BJ (cell line): Measurements from ENCODE around the gene MYO1A. TPM values are rescaled to one million over a fixed set of nuclear protein-coding genes. Genes with fewer than 3 reads are reported as not detected.

Source experiments
- CTCF ChIA-PET: fragments of 350-600 bp; formaldehyde crosslinking; extraction: SDS; loops from one replicate; lab custom pipeline; 2021; ENCODE audit warnings: antibody characterized with exemption, inconsistent platforms; lab: Yijun Ruan, JAX
- POLR2A ChIA-PET: fragments of 300-600 bp; sonication (Branson Sonifier 250); formaldehyde crosslinking; extraction: SDS; loops from one replicate; lab custom pipeline; 2021; ENCODE audit warnings: antibody characterized with exemption; lab: Charles Lee
- DNase-seq: peaks from one replicate; pipeline ENCODE4 v3.0.0-alpha.2; 2011; ENCODE audit warnings: low read depth
- H3K27me3 ChIP-seq: 2 replicates; pipeline ENCODE4 v1.6.0; 2011; ENCODE audit warnings: low read length; ENCODE audit not compliant: control insufficient read depth, insufficient read depth
- H3K36me3 ChIP-seq: 2 replicates; pipeline ENCODE4 v1.5.1; 2011; ENCODE audit warnings: low read length; ENCODE audit not compliant: control insufficient read depth, insufficient read depth
- H3K4me3 ChIP-seq: 2 replicates; pipeline ENCODE4 v1.5.1; 2011; ENCODE audit warnings: low read depth, mild to moderate bottlenecking, control low read depth, low read length
- polyA plus RNA-seq: library from polyadenylated mRNA; depleted of rRNA; stranded (reverse); fragments of >200 nt; gene quantifications from 2 replicates; pipeline ENCODE4 v1.2.3, GENCODE V29; 2011
- TF ChIP-seq, protein P1 (sequence below): IDR thresholded peaks from 2 replicates; pipeline ENCODE4 v1.5.1; 2011; ENCODE audit warnings: low read depth, mild to moderate bottlenecking, control low read depth, inconsistent platforms, low read length, moderate library complexity; ENCODE audit not compliant: insufficient read depth

The MYO1A gene
- polyA plus RNA-seq, 1 experiment = 0.15 TPM

DNA sequence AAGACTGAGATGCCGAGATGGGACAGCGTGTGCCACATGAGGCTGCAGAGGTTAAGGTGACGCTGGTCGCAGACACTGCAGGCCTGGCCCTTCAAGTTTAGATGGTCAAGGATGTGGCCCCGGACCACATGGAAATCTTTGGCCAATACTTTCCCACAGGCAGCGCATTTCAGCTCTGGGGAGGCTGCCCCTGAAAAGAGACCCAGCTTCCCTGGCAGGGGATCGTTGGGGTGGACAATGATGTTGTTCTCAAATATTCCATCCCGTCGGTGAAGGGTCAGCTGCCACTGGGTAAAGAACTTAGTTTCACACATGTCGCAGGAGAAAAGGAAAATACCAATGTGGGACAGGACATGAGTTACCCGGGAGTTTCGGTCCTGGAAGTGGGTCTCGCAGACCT is 46.5 kb downstream of the MYO1A start:
- POLR2A ChIA-PET = no interaction called here
- Histone ChIP-seq H3K4me3 (no peak overlapping the region), H3K27me3 (no peaks in the 10 kb centered on the region), H3K36me3 (peaks cover 16% of the 10 kb centered on the region)
- CTCF ChIA-PET = interaction anchor here (1.2 to 11.4 kb wide), 9 partner anchors 11 to 263 kb away, joined by 3 to 220 read pairs (median 6); partner anchors contain the start of genes HSD17B6 and MYO1A
- DNase-seq = no peak
- TF ChIP-seq, protein P1, sequence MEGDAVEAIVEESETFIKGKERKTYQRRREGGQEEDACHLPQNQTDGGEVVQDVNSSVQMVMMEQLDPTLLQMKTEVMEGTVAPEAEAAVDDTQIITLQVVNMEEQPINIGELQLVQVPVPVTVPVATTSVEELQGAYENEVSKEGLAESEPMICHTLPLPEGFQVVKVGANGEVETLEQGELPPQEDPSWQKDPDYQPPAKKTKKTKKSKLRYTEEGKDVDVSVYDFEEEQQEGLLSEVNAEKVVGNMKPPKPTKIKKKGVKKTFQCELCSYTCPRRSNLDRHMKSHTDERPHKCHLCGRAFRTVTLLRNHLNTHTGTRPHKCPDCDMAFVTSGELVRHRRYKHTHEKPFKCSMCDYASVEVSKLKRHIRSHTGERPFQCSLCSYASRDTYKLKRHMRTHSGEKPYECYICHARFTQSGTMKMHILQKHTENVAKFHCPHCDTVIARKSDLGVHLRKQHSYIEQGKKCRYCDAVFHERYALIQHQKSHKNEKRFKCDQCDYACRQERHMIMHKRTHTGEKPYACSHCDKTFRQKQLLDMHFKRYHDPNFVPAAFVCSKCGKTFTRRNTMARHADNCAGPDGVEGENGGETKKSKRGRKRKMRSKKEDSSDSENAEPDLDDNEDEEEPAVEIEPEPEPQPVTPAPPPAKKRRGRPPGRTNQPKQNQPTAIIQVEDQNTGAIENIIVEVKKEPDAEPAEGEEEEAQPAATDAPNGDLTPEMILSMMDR = no peak

DNA sequence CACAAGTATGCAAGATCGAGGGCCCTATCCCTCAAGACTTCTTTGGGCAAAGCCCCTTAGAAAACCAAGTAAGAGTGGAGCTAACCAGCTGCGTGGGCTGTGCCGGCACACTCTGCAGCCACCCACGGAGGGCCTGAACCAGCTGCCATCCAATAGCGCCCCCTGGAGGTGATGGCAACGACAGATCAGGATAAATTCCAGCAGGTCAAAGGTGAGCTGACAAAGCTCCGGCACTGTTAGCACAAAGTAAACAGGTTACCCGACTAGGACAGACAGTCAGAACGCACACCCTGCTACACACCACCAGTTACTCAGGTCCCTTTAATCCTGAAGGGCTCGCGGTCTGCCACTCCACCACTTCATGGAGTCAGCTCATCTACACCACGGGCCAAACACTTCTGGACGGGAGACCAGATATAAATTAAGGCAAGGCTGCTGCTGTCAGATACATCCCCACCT is 48.5 kb downstream of the MYO1A start:
- Histone ChIP-seq H3K4me3 (no peak overlapping the region), H3K36me3 (peaks cover 16% of the 10 kb centered on the region), H3K27me3 (no peaks in the 10 kb centered on the region)
- POLR2A ChIA-PET = no interaction called here
- DNase-seq = no peak
- CTCF ChIA-PET = interaction anchor here (0.6 to 11.4 kb wide), 24 partner anchors 10 to 365 kb away, joined by 3 to 220 read pairs (median 4); partner anchors contain the start of genes HSD17B6 and MYO1A
- TF ChIP-seq, protein P1 = peak; percentile 79

DNA sequence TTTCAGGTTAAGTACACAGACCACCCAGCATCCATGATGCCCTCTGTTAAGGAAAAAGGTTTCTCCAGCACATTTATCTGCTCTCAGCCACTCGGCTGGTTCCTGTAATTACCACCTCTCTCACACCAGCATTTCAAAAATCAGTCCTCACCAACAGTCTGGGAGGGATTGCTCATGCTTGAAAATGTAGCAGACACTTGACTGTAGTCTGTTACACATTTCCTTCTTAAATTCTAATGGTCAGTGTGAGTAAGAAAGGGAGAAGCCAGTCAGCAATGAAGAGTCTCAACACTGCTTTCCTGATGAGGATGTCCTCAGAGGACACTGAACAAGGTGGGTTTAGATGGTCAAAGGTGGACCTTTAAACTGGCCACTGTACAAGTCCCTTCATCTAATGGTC is 49.5 kb downstream of the MYO1A start:
- ChIA-PET POLR2A (no interaction called here), CTCF (interaction anchor here (0.9 to 11.4 kb wide), 8 partner anchors 9 to 260 kb away, joined by 3 to 220 read pairs (median 4); partner anchors contain the start of gene HSD17B6)
- Histone ChIP-seq H3K36me3 (peaks cover 16% of the 10 kb centered on the region), H3K4me3 (no peak overlapping the region), H3K27me3 (no peaks in the 10 kb centered on the region)
- TF ChIP-seq, protein P1 = no peak
- DNase-seq = no peak

DNA sequence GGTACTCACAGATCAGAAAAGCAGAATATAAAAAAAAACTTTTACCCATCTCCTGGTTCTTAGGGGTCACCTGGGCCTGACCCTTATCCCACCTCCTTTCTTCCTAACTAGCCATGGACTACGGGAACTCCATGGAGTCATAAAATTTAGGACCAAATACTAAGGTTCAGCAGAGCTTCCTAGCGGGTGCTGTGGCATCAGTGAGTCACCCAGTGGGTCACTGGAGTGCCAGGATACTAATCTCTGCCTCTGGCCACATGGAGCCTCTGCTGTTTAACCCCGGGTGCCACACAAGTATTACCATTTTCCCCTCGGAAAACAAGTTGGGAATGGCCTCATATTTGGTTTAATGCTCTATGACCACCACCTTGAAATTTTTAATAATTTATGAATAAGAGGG is 50.5 kb downstream of the MYO1A start:
- CTCF ChIA-PET = interaction anchor here (0.8 to 11.4 kb wide), 7 partner anchors 9 to 259 kb away, joined by 3 to 220 read pairs (median 4); partner anchors contain the start of gene HSD17B6
- POLR2A ChIA-PET = interaction anchor here (0.6 kb wide), 1 partner anchor 140 kb away, joined by 4 read pairs; no protein-coding TSS in a partner anchor
- H3K36me3 ChIP-seq = peaks cover 16% of the 10 kb centered on the region
- no peak overlapping the region for H3K4me3 ChIP-seq
- TF ChIP-seq, protein P1 = no peak
- DNase-seq = no peak
- H3K27me3 ChIP-seq = no peaks in the 10 kb centered on the region

DNA sequence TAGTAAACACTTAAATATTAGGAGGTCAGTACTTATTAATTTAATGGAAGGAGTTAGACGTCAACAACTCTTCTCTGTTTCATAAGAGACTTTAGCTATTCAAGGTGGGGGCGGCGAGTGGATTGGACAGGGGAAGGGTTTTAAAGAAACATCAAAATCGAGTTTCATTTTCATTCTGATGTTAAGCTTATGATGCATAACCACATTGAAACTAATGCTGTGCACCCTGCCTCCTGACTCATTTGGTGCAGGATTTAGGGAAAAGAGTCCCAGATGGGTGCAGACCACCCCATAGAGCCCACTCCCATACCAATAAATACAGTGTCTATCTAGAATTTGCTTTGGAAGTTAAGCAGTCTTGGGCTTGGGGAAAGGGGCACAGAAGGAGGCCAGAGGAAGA is 50.9 kb downstream of the MYO1A start:
- Histone ChIP-seq H3K4me3 (no peak overlapping the region), H3K27me3 (no peaks in the 10 kb centered on the region), H3K36me3 (peaks cover 13% of the 10 kb centered on the region)
- ChIA-PET POLR2A (interaction anchor here (0.6 kb wide), 1 partner anchor 141 kb away, joined by 4 read pairs; no protein-coding TSS in a partner anchor), CTCF (interaction anchor here (1.2 to 11.4 kb wide), 5 partner anchors 9 to 239 kb away, joined by 3 to 220 read pairs (median 5); partner anchors contain the start of gene HSD17B6)
- TF ChIP-seq, protein P1 = no peak
- no peak for DNase-seq
